WTC11 (cell line): ENCODE results near the gene MTURN. TPM values are rescaled to one million over a fixed set of nuclear protein-coding genes. Genes with fewer than 3 reads are reported as not detected.

ENCODE experiments used
- ATAC-seq: fragments of 200-7000 bp; cut with Tn5 transposase; 2 replicates; pipeline ENCODE4 v1.10.0; 2021; ENCODE audit warnings: mild to moderate bottlenecking, moderate library complexity
- CTCF ChIA-PET: fragments of 300-600 bp; sonication (Branson Sonifier 250); formaldehyde crosslinking; loops from one replicate; lab custom pipeline; 2021; ENCODE audit warnings: antibody characterized with exemption; lab: Charles Lee
- POLR2A ChIA-PET: fragments of 350-600 bp; sonication (Branson Sonifier 250); formaldehyde crosslinking; loops from one replicate; lab custom pipeline; 2021; ENCODE audit warnings: antibody characterized with exemption; lab: Charles Lee
- DNase-seq: peaks from one replicate; pipeline ENCODE4 v3.0.0; 2021; ENCODE audit warnings: low spot score
- H3K27ac Mint-ChIP-seq: 2 replicates; pipeline ENCODE4 v1.8.0; 2021; ENCODE audit warnings: mixed read lengths
- H3K27me3 Mint-ChIP-seq: 2 replicates; pipeline ENCODE4 v1.8.0; 2021; ENCODE audit warnings: low read depth, mild to moderate bottlenecking, moderate library complexity, mixed read lengths
- H3K36me3 Mint-ChIP-seq: 2 replicates; pipeline ENCODE4 v1.8.0; 2021; ENCODE audit warnings: mixed read lengths
- H3K4me1 Mint-ChIP-seq: 2 replicates; pipeline ENCODE4 v1.8.0; 2022; ENCODE audit warnings: mixed read lengths
- H3K4me3 Mint-ChIP-seq: 2 replicates; pipeline ENCODE4 v1.8.0; 2021; ENCODE audit warnings: mild to moderate bottlenecking, moderate library complexity, mixed read lengths
- H3K9me3 Mint-ChIP-seq: 2 replicates; pipeline ENCODE4 v1.8.0; 2021; ENCODE audit warnings: mixed read lengths
- ATF2 ChIP-seq: sonication (generic); formaldehyde crosslinking; IDR thresholded peaks from 2 replicates; pipeline ENCODE4 v1.8.1; 2022; ENCODE audit warnings: low read depth, missing genetic modification reagents, borderline replicate concordance
- ATF6 ChIP-seq: sonication (generic); formaldehyde crosslinking; IDR thresholded peaks from 2 replicates; pipeline ENCODE4 v1.8.1; 2023; ENCODE audit warnings: mild to moderate bottlenecking, missing genetic modification reagents
- CTCF ChIP-seq: fragments of 200-600 bp; IDR thresholded peaks from 2 replicates; pipeline ENCODE4 v1.8.0; 2022; ENCODE audit warnings: antibody characterized with exemption
- E2F4 ChIP-seq: sonication (generic); formaldehyde crosslinking; IDR thresholded peaks from 2 replicates; pipeline ENCODE4 v1.8.1; 2022; ENCODE audit warnings: low read depth, mild to moderate bottlenecking, moderate library complexity, missing genetic modification reagents, borderline replicate concordance
- ERG ChIP-seq: fragments of 250-450 bp; sonication (Bioruptor Pico); IDR thresholded peaks from 2 replicates; pipeline ENCODE4 v1.8.0; 2021; ENCODE audit warnings: mild to moderate bottlenecking
- FOXP1 ChIP-seq: sonication (generic); formaldehyde crosslinking; IDR thresholded peaks from 2 replicates; pipeline ENCODE4 v1.8.0; 2022; ENCODE audit warnings: missing genetic modification reagents, mild to moderate bottlenecking, moderate library complexity, borderline replicate concordance
- JAZF1 ChIP-seq: fragments of 250-450 bp; sonication (Bioruptor Pico); IDR thresholded peaks from 2 replicates; pipeline ENCODE4 v1.9.0; 2021; ENCODE audit warnings: moderate library complexity, mild to moderate bottlenecking, inconsistent platforms
- PREB ChIP-seq: sonication (generic); formaldehyde crosslinking; IDR thresholded peaks from 2 replicates; pipeline ENCODE4 v1.8.1; 2022; ENCODE audit warnings: mild to moderate bottlenecking, missing genetic modification reagents, moderate library complexity, borderline replicate concordance
- SOX15 ChIP-seq: fragments of 250-450 bp; sonication (Bioruptor Pico); IDR thresholded peaks from 2 replicates; pipeline ENCODE4 v1.9.0; 2021; ENCODE audit warnings: mild to moderate bottlenecking
- USF2 ChIP-seq: sonication (generic); formaldehyde crosslinking; IDR thresholded peaks from 2 replicates; pipeline ENCODE4 v1.8.1; 2023; ENCODE audit warnings: mild to moderate bottlenecking, missing genetic modification reagents, moderate library complexity
- ZBTB21 ChIP-seq: sonication (generic); formaldehyde crosslinking; IDR thresholded peaks from 2 replicates; pipeline ENCODE4 v1.8.1; 2023; ENCODE audit warnings: mild to moderate bottlenecking, missing genetic modification reagents, borderline replicate concordance
- ZNF263 ChIP-seq: sonication (generic); formaldehyde crosslinking; IDR thresholded peaks from 2 replicates; pipeline ENCODE4 v1.8.1; 2022; ENCODE audit warnings: low read depth, mild to moderate bottlenecking, moderate library complexity, missing genetic modification reagents
- ZNF416 ChIP-seq: fragments of 250-450 bp; sonication (Bioruptor Pico); IDR thresholded peaks from 2 replicates; pipeline ENCODE4 v1.9.0; 2021; ENCODE audit warnings: mild to moderate bottlenecking, inconsistent platforms
- ZNF425 ChIP-seq: fragments of 250-450 bp; sonication (Bioruptor Pico); conservative IDR thresholded peaks from 2 replicates; pipeline ENCODE4 v1.9.0; 2021; ENCODE audit warnings: mild to moderate bottlenecking
- total RNA-seq: library from RNA; stranded (reverse); gene quantifications from 3 replicates; pipeline ENCODE4 v1.2.3, GENCODE V29; 2021

The MTURN gene
- total RNA-seq, 1 experiment from 2014 or later: 5.0 TPM

GRCh38 chr7:30181211-30181610 lies 46.4 kb downstream of the MTURN start:
- Mint-ChIP-seq H3K27me3 (no peaks in the 10 kb centered on the region), H3K4me1 (peaks cover 10% of the 10 kb centered on the region), H3K36me3 (peaks cover 1% of the 10 kb centered on the region), H3K4me3 (no peak overlapping the region), H3K9me3 (peaks cover 10% of the 10 kb centered on the region), H3K27ac (no peak overlapping the region)
- DNase-seq (no peak), ATAC-seq (no peak)
- POLR2A ChIA-PET: no interaction called here
- CTCF ChIA-PET: interaction anchor here (2.2 kb wide), 1 partner anchor 17 kb away, joined by 6 read pairs; no protein-coding TSS in a partner anchor
- TF ChIP-seq JAZF1 (CRISPR knock-in tag) (no peak), ATF6 (CRISPR knock-in tag) (no peak), ZBTB21 (CRISPR knock-in tag) (no peak), PREB (CRISPR knock-in tag) (no peak), ERG (CRISPR knock-in tag) (no peak), CTCF (no peak)

GRCh38 chr7:30181736-30182522 lies 47.1 kb downstream of the MTURN start:
- ChIA-PET CTCF (interaction anchor here (2.2 kb wide), 1 partner anchor 17 kb away, joined by 6 read pairs; no protein-coding TSS in a partner anchor), POLR2A (interaction anchor here (0.5 kb wide), 1 partner anchor 73 kb away, joined by 3 read pairs; no protein-coding TSS in a partner anchor)
- H3K36me3 Mint-ChIP-seq: peaks cover 8% of the 10 kb centered on the region
- H3K4me3 Mint-ChIP-seq: no peak overlapping the region
- peaks cover 18% of the 10 kb centered on the region for H3K9me3 Mint-ChIP-seq
- peaks cover 7% of the 10 kb centered on the region for H3K4me1 Mint-ChIP-seq
- DNase-seq (no peak), ATAC-seq (no peak)
- no peaks in the 10 kb centered on the region for H3K27me3 Mint-ChIP-seq
- no peak overlapping the region for H3K27ac Mint-ChIP-seq
- TF ChIP-seq ATF2 (CRISPR knock-in tag): no peak
- TF ChIP-seq ERG (CRISPR knock-in tag): no peak
- no peak for TF ChIP-seq E2F4 (CRISPR knock-in tag)
- TF ChIP-seq FOXP1 (CRISPR knock-in tag): no peak
- TF ChIP-seq SOX15 (CRISPR knock-in tag): no peak
- no peak for TF ChIP-seq ZNF425 (CRISPR knock-in tag)
- TF ChIP-seq USF2: no peak
- TF ChIP-seq ZNF416 (CRISPR knock-in tag): no peak
- no peak for TF ChIP-seq ZNF263
